Activated CD4-positive, alpha-beta T cell treated with anti-CD3 and anti-CD28 coated beads, Interleukin-2, amount 10 ng/mL, durations not matched to agents 7 days and 5 days (primary cell): Measurements from ENCODE around the gene MACO1. TPM values are rescaled to one million over a fixed set of nuclear protein-coding genes. Genes with fewer than 3 reads are reported as not detected.
A peak's percentile ranks its signal among the peaks of the same experiment; 100 is the strongest.
"Not testable (repeated sequence)": the region's sequence is repeated elsewhere in the genome, so short reads cannot be mapped to it uniquely, and the experiment has no call there.

ENCODE experiments used
- CTCF ChIA-PET: fragments of 350-600 bp; sonication (Branson Sonifier 250); formaldehyde crosslinking; loops from one replicate; lab custom pipeline; 2021; ENCODE audit warnings: antibody characterized with exemption; lab: Charles Lee
- POLR2A ChIA-PET: fragments of 350-600 bp; sonication (Branson Sonifier 250); formaldehyde crosslinking; loops from one replicate; lab custom pipeline; 2021; ENCODE audit warnings: antibody characterized with exemption; lab: Charles Lee
- DNase-seq: peaks from one replicate; pipeline ENCODE4 v3.0.0-alpha.2; 2020
- H3K27ac Mint-ChIP-seq: one replicate; pipeline ENCODE4 v1.8.0; 2021; ENCODE audit warnings: mild to moderate bottlenecking, moderate library complexity, mixed read lengths
- H3K27me3 Mint-ChIP-seq: one replicate; pipeline ENCODE4 v1.8.0; 2021; ENCODE audit warnings: mixed read lengths
- H3K36me3 Mint-ChIP-seq: one replicate; pipeline ENCODE4 v1.8.0; 2021; ENCODE audit warnings: low read depth, mixed read lengths
- H3K4me1 Mint-ChIP-seq: one replicate; pipeline ENCODE4 v1.8.0; 2021; ENCODE audit warnings: mixed read lengths
- H3K4me3 Mint-ChIP-seq: one replicate; pipeline ENCODE4 v1.8.0; 2021; ENCODE audit warnings: mild to moderate bottlenecking, moderate library complexity, mixed read lengths
- H3K9me3 Mint-ChIP-seq: one replicate; pipeline ENCODE4 v1.8.0; 2021; ENCODE audit warnings: mixed read lengths
- total RNA-seq, 2 experiments: library from RNA; stranded (reverse); gene quantifications; one replicate each; pipeline ENCODE4 v1.2.3, GENCODE V29; 2021

The MACO1 gene
- total RNA-seq, 2 experiments from 2014 or later = 18.8 to 24.9 TPM

GRCh38 chr1:25430967-25431881, 527 bp downstream of the MACO1 start:
- ChIA-PET CTCF (interaction anchor here (0.6 to 2.7 kb wide), 7 partner anchors 11 to 1758 kb away, joined by 3 to 8 read pairs (median 4); no protein-coding TSS in a partner anchor), POLR2A (no interaction called here)
- Mint-ChIP-seq H3K4me1 (peaks cover 57% of the 10 kb centered on the region), H3K9me3 (no peaks in the 10 kb centered on the region), H3K27me3 (no peaks in the 10 kb centered on the region), H3K36me3 (peaks cover 4% of the 10 kb centered on the region), H3K27ac (peak overlapping the region; percentile 79), H3K4me3 (peak overlapping the region; percentile 95)
- DNase-seq = peak; percentile 72

GRCh38 chr1:25431955-25432719, 1.4 kb downstream of the MACO1 start:
- DNase-seq = no peak
- Mint-ChIP-seq H3K9me3 (no peaks in the 10 kb centered on the region), H3K27me3 (no peaks in the 10 kb centered on the region), H3K36me3 (peaks cover 9% of the 10 kb centered on the region), H3K4me3 (peak overlapping the region; percentile 83), H3K4me1 (peaks cover 65% of the 10 kb centered on the region), H3K27ac (peak overlapping the region; percentile 79)
- POLR2A ChIA-PET = no interaction called here
- CTCF ChIA-PET = interaction anchor here (0.6 to 2.7 kb wide), 6 partner anchors 10 to 1759 kb away, joined by 3 to 8 read pairs (median 4); no protein-coding TSS in a partner anchor

GRCh38 chr1:25432749-25433388, 2.2 kb downstream of the MACO1 start:
- peaks cover 65% of the 10 kb centered on the region for H3K4me1 Mint-ChIP-seq
- peaks cover 9% of the 10 kb centered on the region for H3K36me3 Mint-ChIP-seq
- ChIA-PET CTCF (interaction anchor here (1.8 kb wide), 1 partner anchor 11 kb away, joined by 4 read pairs; no protein-coding TSS in a partner anchor), POLR2A (no interaction called here)
- H3K4me3 Mint-ChIP-seq = peak overlapping the region; percentile 83
- H3K9me3 Mint-ChIP-seq = no peaks in the 10 kb centered on the region
- H3K27ac Mint-ChIP-seq = no peak overlapping the region
- DNase-seq = no peak
- no peaks in the 10 kb centered on the region for H3K27me3 Mint-ChIP-seq

GRCh38 chr1:25433389-25434186, 2.9 kb downstream of the MACO1 start:
- H3K9me3 Mint-ChIP-seq = no peaks in the 10 kb centered on the region
- no peak for DNase-seq
- H3K27ac Mint-ChIP-seq = no peak overlapping the region
- ChIA-PET CTCF (interaction anchor here (1.8 kb wide), 1 partner anchor 11 kb away, joined by 4 read pairs; no protein-coding TSS in a partner anchor), POLR2A (no interaction called here)
- no peak overlapping the region for H3K4me3 Mint-ChIP-seq
- H3K27me3 Mint-ChIP-seq = no peaks in the 10 kb centered on the region
- H3K36me3 Mint-ChIP-seq = peaks cover 9% of the 10 kb centered on the region
- H3K4me1 Mint-ChIP-seq = peaks cover 62% of the 10 kb centered on the region

GRCh38 chr1:25435397-25436108, 4.9 kb downstream of the MACO1 start:
- H3K9me3 Mint-ChIP-seq = no peaks in the 10 kb centered on the region
- H3K36me3 Mint-ChIP-seq = peaks cover 9% of the 10 kb centered on the region
- peak overlapping the region; percentile 63 for H3K4me3 Mint-ChIP-seq
- POLR2A ChIA-PET = no interaction called here
- CTCF ChIA-PET = interaction anchor here (1.0 to 1.1 kb wide), 2 partner anchors 9 to 15 kb away, joined by 3 read pairs; no protein-coding TSS in a partner anchor
- peaks cover 53% of the 10 kb centered on the region for H3K4me1 Mint-ChIP-seq
- no peak for DNase-seq
- H3K27ac Mint-ChIP-seq = peak overlapping the region; percentile 76
- no peaks in the 10 kb centered on the region for H3K27me3 Mint-ChIP-seq

GRCh38 chr1:25437672-25438071, 7.0 kb downstream of the MACO1 start:
- Mint-ChIP-seq H3K9me3 (no peaks in the 10 kb centered on the region), H3K4me1 (peaks cover 51% of the 10 kb centered on the region), H3K27me3 (no peaks in the 10 kb centered on the region), H3K4me3 (no peak overlapping the region), H3K36me3 (peaks cover 6% of the 10 kb centered on the region), H3K27ac (no peak overlapping the region)
- DNase-seq = no peak
- ChIA-PET CTCF (interaction anchor here (1.0 to 1.4 kb wide), 2 partner anchors 9 to 24 kb away, joined by 3 to 5 read pairs; no protein-coding TSS in a partner anchor), POLR2A (no interaction called here)

GRCh38 chr1:25439287-25439686, 8.6 kb downstream of the MACO1 start:
- Mint-ChIP-seq H3K4me1 (peaks cover 43% of the 10 kb centered on the region), H3K36me3 (peaks cover 11% of the 10 kb centered on the region), H3K4me3 (no peak overlapping the region), H3K9me3 (no peaks in the 10 kb centered on the region), H3K27ac (no peak overlapping the region), H3K27me3 (no peaks in the 10 kb centered on the region)
- ChIA-PET POLR2A (no interaction called here), CTCF (interaction anchor here (0.7 kb wide), 1 partner anchor 169 kb away, joined by 3 read pairs; no protein-coding TSS in a partner anchor)
- DNase-seq = no peak

GRCh38 chr1:25442178-25442577, 11.5 kb downstream of the MACO1 start:
- H3K27me3 Mint-ChIP-seq = no peaks in the 10 kb centered on the region
- CTCF ChIA-PET = interaction anchor here (1.1 kb wide), 1 partner anchor 10 kb away, joined by 4 read pairs; no protein-coding TSS in a partner anchor
- peaks cover 27% of the 10 kb centered on the region for H3K4me1 Mint-ChIP-seq
- no peak overlapping the region for H3K27ac Mint-ChIP-seq
- no peak overlapping the region for H3K4me3 Mint-ChIP-seq
- H3K36me3 Mint-ChIP-seq = peaks cover 16% of the 10 kb centered on the region
- DNase-seq = no peak
- POLR2A ChIA-PET = no interaction called here
- no peaks in the 10 kb centered on the region for H3K9me3 Mint-ChIP-seq

GRCh38 chr1:25443030-25443699, 12.5 kb downstream of the MACO1 start:
- CTCF ChIA-PET = interaction anchor here (0.7 to 1.2 kb wide), 2 partner anchors 13 to 803 kb away, joined by 3 read pairs; no protein-coding TSS in a partner anchor

GRCh38 chr1:25444604-25445003, 13.9 kb downstream of the MACO1 start:
- DNase-seq, H3K4me3 Mint-ChIP-seq, H3K27ac Mint-ChIP-seq, H3K27me3 Mint-ChIP-seq, H3K9me3 Mint-ChIP-seq: not testable (repeated sequence)
- Mint-ChIP-seq H3K4me1 (peaks cover 35% of the 10 kb centered on the region), H3K36me3 (peaks cover 24% of the 10 kb centered on the region)
- ChIA-PET CTCF (interaction anchor here (0.9 to 1.2 kb wide), 2 partner anchors 12 to 14 kb away, joined by 3 to 4 read pairs; no protein-coding TSS in a partner anchor), POLR2A (interaction anchor here (0.7 kb wide), 1 partner anchor 197 kb away, joined by 5 read pairs; the partner anchor contains the start of gene RSRP1)

More at GRCh38 chr1:25443030-25443699, 12.5 kb downstream of the MACO1 start:
- DNase-seq = no peak
- H3K27me3 Mint-ChIP-seq = no peaks in the 10 kb centered on the region
- H3K27ac Mint-ChIP-seq = no peak overlapping the region
- peaks cover 35% of the 10 kb centered on the region for H3K4me1 Mint-ChIP-seq
- POLR2A ChIA-PET = interaction anchor here (0.6 kb wide), 1 partner anchor 717 kb away, joined by 6 read pairs; no protein-coding TSS in a partner anchor
- no peak overlapping the region for H3K4me3 Mint-ChIP-seq
- peaks cover 24% of the 10 kb centered on the region for H3K36me3 Mint-ChIP-seq
- no peaks in the 10 kb centered on the region for H3K9me3 Mint-ChIP-seq
